Fibroblast of lung (primary cell): ENCODE data around the gene ING2.

Source experiments
- CTCF ChIP-seq, 2 donors: IDR thresholded peaks in 1 of 2; conservative IDR thresholded peaks in 1 of 2; 1 replicate in 1 of 2; 2 replicates in 1 of 2; pipeline ENCODE4 v1.5.1; 2011 to 2012; ENCODE audit warnings: low read length in 2 of 2, control low read depth in 1 of 2, inconsistent platforms in 1 of 2, low read depth in 1 of 2, mild to moderate bottlenecking in 1 of 2
- EZH2 ChIP-seq: IDR thresholded peaks from 2 replicates; pipeline ENCODE4 v1.5.1; 2012; ENCODE audit warnings: low read length, control low read depth, mild to moderate bottlenecking; ENCODE audit errors: missing control alignments

- no peak for TF ChIP-seq CTCF (conservative IDR thresholded peaks at IDR 0.05 in 1 of 2, IDR thresholded peaks at IDR 0.05 in 1 of 2; ENCODE audit: low read depth in 1 of 2, low read length in 2 of 2)
- no peak for TF ChIP-seq EZH2
These were observed 942 bp downstream of the ING2 start for GRCh38 chr4:183505611-183506388.
